Epithelial cell of esophagus (primary cell): Measurements from ENCODE around the gene TRMT11.
"Not testable (repeated sequence)": the region's sequence is repeated elsewhere in the genome, so short reads cannot be mapped to it uniquely, and the experiment has no call there.

Source experiments
- DNase-seq: peaks from one replicate; pipeline ENCODE4 v3.0.0; 2010; ENCODE audit warnings: low read depth
- H3K4me3 ChIP-seq: 2 replicates; pipeline ENCODE4 v1.5.1; 2011; ENCODE audit warnings: mild to moderate bottlenecking, low read length, control low read depth
- CTCF ChIP-seq: IDR thresholded peaks from 2 replicates; pipeline ENCODE4 v1.5.1; 2011; ENCODE audit warnings: low read depth, mild to moderate bottlenecking, low read length, control low read depth, inconsistent platforms; ENCODE audit not compliant: insufficient read depth; ENCODE audit errors: missing control alignments

The TRMT11 gene

GRCh38 chr6:125962900-125963497, 23.3 kb upstream of the TRMT11 start:
- no peak overlapping the region for H3K4me3 ChIP-seq
- no peak for TF ChIP-seq CTCF
- DNase-seq = no peak

GRCh38 chr6:125963817-125964216, 22.5 kb upstream of the TRMT11 start:
- H3K4me3 ChIP-seq = no peak overlapping the region
- no peak for DNase-seq
- no peak for TF ChIP-seq CTCF

- DNase-seq = no peak
- TF ChIP-seq CTCF = no peak
- H3K4me3 ChIP-seq = no peak overlapping the region
Observed at GRCh38 chr6:125966569-125966968, 19.8 kb upstream of the TRMT11 start.

- DNase-seq = no peak
- no peak overlapping the region for H3K4me3 ChIP-seq
- TF ChIP-seq CTCF = no peak
Observed at GRCh38 chr6:125968493-125968892, 17.8 kb upstream of the TRMT11 start.

GRCh38 chr6:125970760-125971159, 15.6 kb upstream of the TRMT11 start:
- TF ChIP-seq CTCF = no peak
- DNase-seq = no peak
- no peak overlapping the region for H3K4me3 ChIP-seq

- not testable (repeated sequence) for H3K4me3 ChIP-seq, DNase-seq
Observed at GRCh38 chr6:125972478-125972877, 13.9 kb upstream of the TRMT11 start.

- no peak overlapping the region for H3K4me3 ChIP-seq
- peak; percentile 24 for TF ChIP-seq CTCF
- peak; percentile 60 for DNase-seq
Observed at GRCh38 chr6:125974214-125974866, 12.0 kb upstream of the TRMT11 start.

- no peak for TF ChIP-seq CTCF
- no peak for DNase-seq
Observed at GRCh38 chr6:125979101-125979500, 7.2 kb upstream of the TRMT11 start.

More at GRCh38 chr6:125979101-125979500, 7.2 kb upstream of the TRMT11 start:
- H3K4me3 ChIP-seq = no peak overlapping the region
